NCI-H2029 treated with DMSO at 0.1 percent for 48 hours (cell line): ENCODE measurements around the gene C1orf210.

Experiments used
- DNase-seq: peaks from one replicate; lab custom pipeline; 2025; lab: John Stamatoyannopoulos, UW

The C1orf210 gene

DNA sequence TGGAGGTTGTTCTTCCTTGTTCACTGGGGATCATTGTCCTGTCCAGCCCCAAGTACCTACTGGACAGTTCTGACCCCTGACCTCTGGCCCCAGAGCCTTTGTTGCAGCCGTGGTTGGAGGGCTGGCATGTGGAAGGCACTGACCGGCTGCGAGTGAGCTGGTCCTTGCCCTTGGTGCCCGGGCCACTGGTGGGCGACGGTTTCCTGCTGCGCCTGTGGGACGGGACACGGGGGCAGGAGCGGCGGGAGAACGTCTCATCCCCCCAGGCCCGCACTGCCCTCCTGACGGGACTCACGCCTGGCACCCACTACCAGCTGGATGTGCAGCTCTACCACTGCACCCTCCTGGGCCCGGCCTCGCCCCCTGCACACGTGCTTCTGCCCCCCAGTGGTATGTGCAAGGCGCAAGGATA is 26.8 kb upstream of the C1orf210 start:
- DNase-seq: no peak

- no peak for DNase-seq
Observed at GRCh38 chr1:43311521-43311920, 26.1 kb upstream of the C1orf210 start.

DNA sequence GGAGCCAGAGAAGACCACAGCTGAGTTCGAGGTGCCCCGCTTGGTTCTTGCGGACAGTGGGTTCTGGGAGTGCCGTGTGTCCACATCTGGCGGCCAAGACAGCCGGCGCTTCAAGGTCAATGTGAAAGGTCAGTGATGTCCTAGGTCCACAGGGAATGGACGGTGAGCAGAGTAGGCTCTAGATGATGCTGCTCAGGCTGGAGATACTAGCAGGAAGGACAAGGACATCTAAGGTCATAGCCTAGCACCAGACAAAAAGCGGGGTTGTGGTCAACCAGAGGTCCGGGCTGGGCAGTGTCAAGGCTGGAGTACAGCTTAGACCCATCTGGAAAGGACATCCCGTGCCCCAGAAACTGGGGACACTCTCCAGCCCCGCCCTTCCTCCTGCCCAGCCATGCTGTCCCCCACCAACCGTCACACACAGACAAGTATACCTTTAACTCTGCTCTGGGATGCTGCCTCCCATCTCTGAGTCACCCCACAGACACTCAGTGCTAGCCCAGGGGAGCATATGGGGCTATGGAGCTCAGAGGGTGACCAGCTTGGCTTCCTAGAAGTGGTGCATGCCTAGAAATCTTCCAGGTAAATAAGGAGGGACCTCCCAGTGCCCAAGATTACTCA is 24.1 kb upstream of the C1orf210 start:
- no peak for DNase-seq

- DNase-seq: no peak
Observed at GRCh38 chr1:43308635-43309404, 23.4 kb upstream of the C1orf210 start.

DNA sequence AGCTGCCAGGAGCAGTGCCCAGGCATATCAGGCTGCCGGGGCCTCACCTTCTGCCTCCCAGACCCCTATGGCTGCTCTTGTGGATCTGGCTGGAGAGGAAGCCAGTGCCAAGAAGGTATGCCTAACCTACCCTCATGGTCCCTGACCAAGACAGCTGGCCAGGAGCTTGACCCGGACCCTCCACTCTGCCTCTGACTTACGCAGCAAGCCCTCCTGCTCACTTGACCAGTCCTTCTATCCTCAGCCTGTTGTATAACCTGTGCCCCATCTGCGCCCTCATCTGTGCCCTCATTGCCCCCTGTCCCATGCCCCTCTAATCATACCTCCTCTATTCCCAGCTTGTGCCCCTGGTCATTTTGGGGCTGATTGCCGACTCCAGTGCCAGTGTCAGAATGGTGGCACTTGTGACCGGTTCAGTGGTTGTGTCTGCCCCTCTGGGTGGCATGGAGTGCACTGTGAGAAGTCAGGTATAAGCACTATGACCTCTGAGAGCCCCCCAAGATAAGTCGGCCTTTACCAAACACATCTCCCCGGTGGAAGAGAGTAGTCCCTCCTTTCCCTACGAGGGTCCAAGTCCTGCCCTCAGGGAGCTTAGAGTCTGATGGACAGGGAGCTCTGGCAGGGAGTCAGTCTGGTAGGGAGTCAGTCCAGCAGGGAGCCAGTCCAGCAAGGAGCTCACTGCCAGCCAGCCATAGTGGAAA is 22.2 kb upstream of the C1orf210 start:
- DNase-seq: no peak

DNA sequence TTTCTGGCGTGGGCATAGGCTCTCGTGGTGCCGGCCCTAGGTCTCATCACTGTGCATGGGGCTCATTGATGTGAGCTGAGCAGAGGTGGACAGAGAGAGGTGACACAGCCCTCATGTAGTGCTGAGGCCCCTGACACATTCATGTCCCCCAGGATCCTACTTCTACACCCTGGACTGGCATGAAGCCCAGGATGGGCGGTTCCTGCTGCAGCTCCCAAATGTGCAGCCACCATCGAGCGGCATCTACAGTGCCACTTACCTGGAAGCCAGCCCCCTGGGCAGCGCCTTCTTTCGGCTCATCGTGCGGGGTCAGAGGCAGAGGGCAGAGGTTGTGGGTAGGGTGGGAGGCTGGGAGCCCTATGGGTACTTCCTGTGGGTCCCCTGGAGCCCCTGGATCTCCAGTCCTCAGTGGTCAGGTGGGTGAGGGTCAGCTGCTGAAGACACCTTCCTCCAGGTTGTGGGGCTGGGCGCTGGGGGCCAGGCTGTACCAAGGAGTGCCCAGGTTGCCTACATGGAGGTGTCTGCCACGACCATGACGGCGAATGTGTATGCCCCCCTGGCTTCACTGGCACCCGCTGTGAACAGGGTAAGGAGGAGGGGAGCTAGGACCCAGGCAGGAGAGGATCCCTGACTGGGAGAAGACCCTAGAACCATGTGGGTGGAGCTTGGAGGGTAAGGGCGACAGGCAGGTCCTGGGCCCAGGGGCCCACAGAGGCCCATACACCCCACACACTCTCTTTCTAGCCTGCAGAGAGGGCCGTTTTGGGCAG is 21.5 kb upstream of the C1orf210 start:
- no peak for DNase-seq

GRCh38 chr1:43305926-43306687 is 20.7 kb upstream of the C1orf210 start:
- no peak for DNase-seq

DNA sequence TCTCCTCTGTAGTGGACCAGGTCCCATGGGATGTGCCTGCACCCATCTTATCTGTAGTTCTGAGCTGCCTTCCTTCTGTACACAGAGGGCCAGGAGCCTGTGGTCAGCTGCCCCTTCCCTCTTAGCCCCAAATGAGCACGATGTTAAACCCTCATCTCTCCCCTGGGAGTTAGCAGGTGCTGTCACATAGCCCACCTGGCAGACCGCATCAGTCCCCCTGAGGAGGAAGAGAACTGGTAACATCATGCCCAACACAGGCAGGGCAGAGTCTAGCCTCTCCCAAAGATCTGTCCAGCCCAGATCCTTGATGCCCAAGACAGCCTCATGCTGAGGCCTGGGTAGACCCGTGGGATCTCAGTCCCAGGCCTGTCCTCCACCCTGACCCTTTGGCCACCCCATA is 20.1 kb upstream of the C1orf210 start:
- no peak for DNase-seq

DNA sequence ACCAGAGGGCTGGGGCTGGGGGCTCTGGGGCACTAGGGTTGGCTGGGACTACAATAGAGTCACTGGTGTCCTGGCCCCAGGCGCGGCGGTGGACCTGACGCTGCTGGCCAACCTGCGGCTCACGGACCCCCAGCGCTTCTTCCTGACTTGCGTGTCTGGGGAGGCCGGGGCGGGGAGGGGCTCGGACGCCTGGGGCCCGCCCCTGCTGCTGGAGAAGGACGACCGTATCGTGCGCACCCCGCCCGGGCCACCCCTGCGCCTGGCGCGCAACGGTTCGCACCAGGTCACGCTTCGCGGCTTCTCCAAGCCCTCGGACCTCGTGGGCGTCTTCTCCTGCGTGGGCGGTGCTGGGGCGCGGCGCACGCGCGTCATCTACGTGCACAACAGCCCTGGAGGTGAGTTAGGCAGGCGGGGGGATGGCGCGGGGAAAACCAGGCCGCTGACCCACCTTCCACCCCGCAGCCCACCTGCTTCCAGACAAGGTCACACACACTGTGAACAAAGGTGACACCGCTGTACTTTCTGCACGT is 19.5 kb upstream of the C1orf210 start:
- no peak for DNase-seq

DNA sequence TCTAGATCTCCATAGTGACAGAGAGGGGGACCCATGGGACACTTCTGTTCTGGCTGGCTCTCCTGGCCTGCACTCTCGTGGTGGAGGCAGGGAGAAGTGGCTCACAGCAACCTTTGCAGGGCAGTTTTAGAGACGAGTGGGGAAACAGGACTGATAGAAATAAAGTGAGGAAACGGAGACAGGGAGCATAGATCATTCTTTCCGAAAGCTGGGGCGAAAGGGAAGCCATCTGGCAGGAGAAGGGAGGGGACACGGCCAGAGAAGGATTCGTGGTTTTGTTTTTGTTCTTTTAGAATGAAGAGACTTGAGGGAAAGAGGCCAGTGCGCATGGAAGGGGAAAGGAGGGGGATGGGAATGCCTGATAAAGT is 18.9 kb upstream of the C1orf210 start:
- DNase-seq: no peak

DNA sequence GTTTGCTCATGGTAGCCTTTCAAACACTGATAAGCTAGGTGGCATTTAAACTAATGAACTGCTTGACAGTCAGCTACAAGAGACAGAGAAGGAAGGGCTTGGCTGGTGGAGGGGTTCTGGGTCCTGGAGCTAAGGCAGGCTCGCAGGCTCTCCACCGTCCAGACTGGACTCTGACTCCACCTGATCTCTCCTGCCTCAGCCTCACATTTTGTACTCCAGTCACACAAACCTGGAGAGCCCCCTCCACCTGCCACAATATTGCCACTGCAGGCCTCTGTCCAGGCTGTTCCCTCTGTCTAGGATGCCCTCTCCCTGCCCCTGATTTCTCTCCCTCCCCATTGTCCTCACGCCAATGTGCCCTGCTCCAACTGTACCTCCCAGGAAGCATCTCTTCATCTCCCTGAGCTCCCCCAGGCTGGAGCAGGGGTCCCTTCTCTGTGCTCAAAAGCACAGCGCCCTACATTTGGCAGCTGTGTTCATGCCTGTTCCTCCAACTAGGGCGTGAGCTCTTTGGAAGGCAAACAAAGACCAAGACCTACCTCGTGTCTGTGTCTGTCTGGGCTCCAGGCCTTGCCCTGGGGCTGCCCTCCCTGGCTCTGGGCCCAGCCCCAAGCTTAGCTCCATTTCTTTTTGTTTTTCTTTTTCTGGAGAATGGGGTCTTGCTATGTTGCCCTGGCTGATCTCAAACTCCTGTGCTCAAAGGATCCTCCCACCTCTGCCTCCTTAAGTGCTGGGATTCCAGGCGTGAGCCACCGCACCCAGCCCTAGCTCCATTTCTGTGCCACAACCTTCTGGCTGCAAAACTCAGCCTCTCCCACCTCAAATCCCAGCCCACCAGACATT is 18.3 kb upstream of the C1orf210 start:
- no peak for DNase-seq

- DNase-seq: no peak
Observed at GRCh38 chr1:43302721-43303470, 17.5 kb upstream of the C1orf210 start.

DNA sequence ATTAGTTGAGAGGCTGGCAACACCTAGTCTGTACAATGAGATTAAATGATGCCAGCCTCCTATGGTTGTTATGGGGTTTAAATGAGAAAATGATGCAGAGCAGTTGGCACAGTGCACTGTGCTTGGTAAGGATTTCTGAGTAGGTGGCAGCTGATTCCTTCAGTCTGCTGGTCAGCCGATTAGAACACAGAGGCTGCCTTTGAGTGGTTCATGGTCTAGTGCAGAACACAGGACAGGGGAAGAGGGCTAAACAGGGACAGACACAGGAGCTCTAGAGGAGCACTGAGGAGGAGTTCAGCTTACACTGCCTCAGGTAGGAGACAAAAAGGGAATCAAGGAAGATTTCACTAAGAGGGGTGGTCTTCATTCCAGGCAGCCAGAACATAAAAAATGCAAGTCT is 16.8 kb upstream of the C1orf210 start:
- DNase-seq: no peak

GRCh38 chr1:43300378-43301094 is 15.2 kb upstream of the C1orf210 start, which contains the start of gene TIE1:
Gene TIE1 (plus strand): TSS chr1:43300982. CDS start chr1:43301072, 90 bp downstream.
- no peak for DNase-seq

DNA sequence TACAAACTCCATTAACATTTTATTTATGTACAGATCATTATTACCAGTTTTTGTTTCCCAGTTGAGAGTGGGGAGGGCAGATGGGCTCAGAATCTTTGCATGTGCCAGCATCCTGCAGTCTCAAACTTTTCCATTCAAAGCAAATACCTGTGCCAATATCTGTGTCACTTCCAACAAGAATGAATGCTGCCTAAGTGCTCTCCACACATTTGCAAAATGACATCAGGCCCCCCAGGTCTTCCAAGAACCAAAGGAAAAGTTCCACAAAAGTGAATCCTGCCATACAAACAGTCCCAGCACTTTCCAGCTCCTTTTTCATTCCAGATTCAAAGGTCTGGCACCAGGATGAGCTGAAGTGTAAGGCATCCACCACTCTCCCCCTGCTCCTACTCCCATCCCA is 13.7 kb upstream of the C1orf210 start:
- no peak for DNase-seq

DNA sequence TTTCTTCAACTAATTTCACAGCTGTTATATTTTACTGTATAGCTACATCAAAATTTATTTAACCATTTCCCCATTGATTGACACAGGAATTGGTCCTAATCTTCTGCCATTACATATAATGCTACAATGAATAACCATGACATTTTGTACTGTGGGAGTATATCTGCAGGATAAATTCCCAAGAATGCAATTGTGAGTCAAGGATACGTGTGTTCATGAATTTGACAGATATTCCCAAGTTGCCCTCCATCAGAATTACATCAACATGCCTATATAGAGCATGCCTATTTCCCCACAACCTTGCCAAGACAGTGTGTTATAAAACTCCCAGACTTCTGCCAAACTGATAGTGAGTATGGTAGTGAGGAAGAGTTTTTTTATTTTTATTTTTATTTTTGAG is 12.7 kb upstream of the C1orf210 start:
- DNase-seq: no peak

DNA sequence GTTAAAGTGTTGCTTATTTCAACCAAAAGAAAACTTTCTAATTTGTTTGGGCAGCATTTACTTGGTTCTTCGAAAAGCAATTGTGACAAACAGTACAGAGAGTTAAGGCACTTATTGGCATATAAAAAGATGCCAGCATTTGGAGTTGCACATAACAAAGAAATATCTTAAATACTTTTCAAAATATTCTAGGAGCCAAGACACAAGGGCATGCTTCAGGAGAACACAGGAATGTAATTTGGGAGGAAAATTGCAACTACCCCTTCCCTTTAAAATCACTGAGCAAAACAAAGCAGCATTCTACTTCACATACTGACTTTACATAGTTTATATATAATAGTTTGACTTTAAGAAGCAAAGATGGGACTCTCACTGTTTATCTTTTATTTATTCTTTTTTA is 10.8 kb upstream of the C1orf210 start:
- DNase-seq: no peak

- DNase-seq: no peak
Observed at GRCh38 chr1:43294761-43295160, 9.4 kb upstream of the C1orf210 start.
